Activated effector memory CD4-positive, alpha-beta T cell treated with Interleukin-2 at 50 U/mL for 16 hours (primary cell): ENCODE results near the gene GLCE.
"Not testable (repeated sequence)": the region's sequence is repeated elsewhere in the genome, so short reads cannot be mapped to it uniquely, and the experiment has no call there.

Source experiments
- DNase-seq: peaks from one replicate; pipeline ENCODE4 v3.0.0-alpha.2; 2020

The GLCE gene

GRCh38 chr15:69302087-69302486, 141.7 kb downstream of the GLCE start:
- DNase-seq = not testable (repeated sequence)

- DNase-seq = no peak
These were observed 142.5 kb downstream of the GLCE start for GRCh38 chr15:69302929-69303328.

- DNase-seq = no peak
These were observed 143.1 kb downstream of the GLCE start for GRCh38 chr15:69303337-69304181.

- no peak for DNase-seq
These were observed 143.7 kb downstream of the GLCE start for GRCh38 chr15:69304182-69304545.

- no peak for DNase-seq
These were observed 144.9 kb downstream of the GLCE start for GRCh38 chr15:69305204-69305931.

- DNase-seq = no peak
These were observed 145.6 kb downstream of the GLCE start for GRCh38 chr15:69305933-69306568.

- no peak for DNase-seq
These were observed 147.5 kb downstream of the GLCE start for GRCh38 chr15:69307939-69308338.

GRCh38 chr15:69308949-69309348, 148.5 kb downstream of the GLCE start:
- DNase-seq = no peak

GRCh38 chr15:69311319-69311721, 150.9 kb downstream of the GLCE start:
- DNase-seq = no peak

GRCh38 chr15:69313432-69314000, 153.1 kb downstream of the GLCE start:
- DNase-seq = no peak

- DNase-seq = no peak
These were observed 153.7 kb downstream of the GLCE start for GRCh38 chr15:69314131-69314530.

GRCh38 chr15:69314736-69315135, 154.3 kb downstream of the GLCE start:
- no peak for DNase-seq

- no peak for DNase-seq
These were observed 155.1 kb downstream of the GLCE start for GRCh38 chr15:69315402-69316110.

- no peak for DNase-seq
These were observed 155.9 kb downstream of the GLCE start for GRCh38 chr15:69316291-69316690.

GRCh38 chr15:69317392-69317841, 157.0 kb downstream of the GLCE start:
- no peak for DNase-seq

- no peak for DNase-seq
These were observed 157.6 kb downstream of the GLCE start for GRCh38 chr15:69318033-69318432.

- DNase-seq = no peak
These were observed 159.2 kb downstream of the GLCE start for GRCh38 chr15:69319384-69320375.

- DNase-seq = no peak
These were observed 160.6 kb downstream of the GLCE start for GRCh38 chr15:69320977-69321554.
